DOHH2 (cell line): ENCODE results near the gene SH3TC2.

ENCODE experiments used
- H3F3A ChIP-seq: fragments of 200-600 bp; sonication (generic), shearing (Covaris generic); 2 replicates; pipeline ENCODE4 v1.6.0; 2016; ENCODE audit warnings: antibody characterized with exemption, mild to moderate bottlenecking; ENCODE audit not compliant: control insufficient read depth, insufficient read depth
- H3K27ac ChIP-seq: fragments of 200-600 bp; sonication (generic); 2 replicates; pipeline ENCODE4 v1.5.1; 2014; ENCODE audit warnings: low read depth, mild to moderate bottlenecking, low read length, moderate library complexity
- H3K27me3 ChIP-seq: fragments of 200-600 bp; sonication (generic); 2 replicates; pipeline ENCODE4 v1.6.1; 2014; ENCODE audit warnings: mild to moderate bottlenecking, low read length, mixed read lengths; ENCODE audit not compliant: control insufficient read depth
- H3K36me3 ChIP-seq: fragments of 200-600 bp; sonication (generic); 2 replicates; pipeline ENCODE4 v1.6.1; 2014; ENCODE audit warnings: mild to moderate bottlenecking, low read length, moderate library complexity, mixed read lengths; ENCODE audit not compliant: control insufficient read depth
- H3K4me1 ChIP-seq: fragments of 200-600 bp; sonication (generic); 2 replicates; pipeline ENCODE4 v1.6.1; 2014; ENCODE audit warnings: mild to moderate bottlenecking, low read length, mixed read lengths; ENCODE audit not compliant: control insufficient read depth
- H3K4me2 ChIP-seq: fragments of 200-600 bp; sonication (generic); 2 replicates; pipeline ENCODE4 v1.6.0; 2014; ENCODE audit warnings: mild to moderate bottlenecking, low read length, moderate library complexity
- H3K4me3 ChIP-seq: fragments of 200-600 bp; sonication (generic); 2 replicates; pipeline ENCODE4 v1.5.1; 2014; ENCODE audit warnings: mild to moderate bottlenecking, low read length, mixed read lengths
- H3K79me2 ChIP-seq: fragments of 200-600 bp; sonication (generic); 2 replicates; pipeline ENCODE4 v1.6.1; 2014; ENCODE audit warnings: mild to moderate bottlenecking, low read length, mixed read lengths; ENCODE audit not compliant: control insufficient read depth
- H3K9me2 ChIP-seq: fragments of 200-600 bp; sonication (generic); replicated peaks from 2 replicates; pipeline ENCODE4 v1.6.1; 2014; ENCODE audit warnings: mild to moderate bottlenecking, low read length, mixed read lengths; ENCODE audit not compliant: control insufficient read depth
- H3K9me3 ChIP-seq: fragments of 200-600 bp; sonication (generic); 2 replicates; pipeline ENCODE4 v1.6.1; 2014; ENCODE audit warnings: antibody characterized with exemption, low read length, mixed read lengths; ENCODE audit not compliant: control insufficient read depth, insufficient read depth
- H4K20me1 ChIP-seq: fragments of 200-600 bp; sonication (generic); 2 replicates; pipeline ENCODE4 v1.6.0; 2014; ENCODE audit warnings: low read depth, mild to moderate bottlenecking, antibody characterized with exemption, low read length, moderate library complexity; ENCODE audit not compliant: control insufficient read depth, insufficient read depth
- EZH2phosphoT487 ChIP-seq: fragments of 200-600 bp; sonication (generic); IDR thresholded peaks from 2 replicates; pipeline ENCODE4 v1.6.1; 2017; ENCODE audit warnings: borderline replicate concordance, mild to moderate bottlenecking, antibody characterized with exemption, low read length, moderate library complexity, mixed read lengths
- TF ChIP-seq, protein P1 (sequence below): fragments of 200-600 bp; sonication (generic); IDR thresholded peaks from one replicate; pipeline ENCODE4 v1.5.1; 2014; ENCODE audit warnings: antibody characterized with exemption, mild to moderate bottlenecking, low read depth, low read length; ENCODE audit not compliant: poor library complexity, severe bottlenecking

Gene SH3TC2

DNA sequence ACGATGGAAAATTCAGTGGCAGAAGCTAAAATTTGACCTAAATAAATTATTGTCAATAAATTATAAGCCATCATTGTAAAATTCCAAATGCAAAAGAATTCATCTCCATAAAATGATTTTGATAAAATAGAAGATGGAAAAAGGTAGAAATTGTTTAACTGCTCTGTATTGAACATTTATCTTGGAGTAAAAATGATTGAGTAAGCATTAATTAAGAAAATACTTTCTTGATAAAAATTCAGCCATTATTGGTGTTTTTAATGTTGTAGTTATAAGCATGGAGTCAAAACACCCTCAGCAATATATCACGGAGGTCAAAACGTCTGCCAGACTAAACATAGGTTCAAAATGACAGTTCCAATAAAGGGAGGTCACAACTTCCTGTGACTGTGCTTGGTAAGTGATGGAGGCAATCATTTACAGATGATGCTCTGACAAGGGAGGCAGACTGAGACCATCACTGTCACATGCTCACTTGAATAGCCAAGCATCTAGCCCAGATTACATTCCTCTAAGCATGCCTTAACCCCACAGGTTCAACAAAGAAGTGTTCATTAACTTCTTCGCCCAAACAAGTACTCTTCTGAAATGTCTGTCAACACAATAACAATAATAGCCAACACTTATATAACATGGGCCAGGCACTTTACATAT lies 69.5 kb downstream of the SH3TC2 start:
- Histone ChIP-seq H3K27me3 (peaks cover 14% of the 10 kb centered on the region; the same call in 1 of the 2 replicates), H3K36me3 (no peaks in the 10 kb centered on the region), H3K9me3 (no peaks in the 10 kb centered on the region), H4K20me1 (no peaks in the 10 kb centered on the region), H3K4me1 (no peaks in the 10 kb centered on the region), H3K79me2 (no peaks in the 10 kb centered on the region), H3F3A (no peaks in the 10 kb centered on the region), H3K4me3 (no peak overlapping the region), H3K9me2 (no peaks in the 10 kb centered on the region), H3K4me2 (no peak overlapping the region), H3K27ac (no peak overlapping the region)
- TF ChIP-seq, protein P1, sequence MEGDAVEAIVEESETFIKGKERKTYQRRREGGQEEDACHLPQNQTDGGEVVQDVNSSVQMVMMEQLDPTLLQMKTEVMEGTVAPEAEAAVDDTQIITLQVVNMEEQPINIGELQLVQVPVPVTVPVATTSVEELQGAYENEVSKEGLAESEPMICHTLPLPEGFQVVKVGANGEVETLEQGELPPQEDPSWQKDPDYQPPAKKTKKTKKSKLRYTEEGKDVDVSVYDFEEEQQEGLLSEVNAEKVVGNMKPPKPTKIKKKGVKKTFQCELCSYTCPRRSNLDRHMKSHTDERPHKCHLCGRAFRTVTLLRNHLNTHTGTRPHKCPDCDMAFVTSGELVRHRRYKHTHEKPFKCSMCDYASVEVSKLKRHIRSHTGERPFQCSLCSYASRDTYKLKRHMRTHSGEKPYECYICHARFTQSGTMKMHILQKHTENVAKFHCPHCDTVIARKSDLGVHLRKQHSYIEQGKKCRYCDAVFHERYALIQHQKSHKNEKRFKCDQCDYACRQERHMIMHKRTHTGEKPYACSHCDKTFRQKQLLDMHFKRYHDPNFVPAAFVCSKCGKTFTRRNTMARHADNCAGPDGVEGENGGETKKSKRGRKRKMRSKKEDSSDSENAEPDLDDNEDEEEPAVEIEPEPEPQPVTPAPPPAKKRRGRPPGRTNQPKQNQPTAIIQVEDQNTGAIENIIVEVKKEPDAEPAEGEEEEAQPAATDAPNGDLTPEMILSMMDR = no peak
- no peak for TF ChIP-seq EZH2phosphoT487

GRCh38 chr5:148992265-148992664 lies 70.6 kb downstream of the SH3TC2 start:
- Histone ChIP-seq H3F3A (no peaks in the 10 kb centered on the region), H3K9me2 (no peaks in the 10 kb centered on the region), H3K36me3 (no peaks in the 10 kb centered on the region), H3K27ac (no peak overlapping the region), H4K20me1 (no peaks in the 10 kb centered on the region), H3K27me3 (peaks cover 12% of the 10 kb centered on the region; the same call in 1 of the 2 replicates), H3K79me2 (no peaks in the 10 kb centered on the region), H3K4me2 (no peak overlapping the region), H3K4me1 (no peaks in the 10 kb centered on the region), H3K9me3 (no peaks in the 10 kb centered on the region), H3K4me3 (no peak overlapping the region)
- TF ChIP-seq, protein P1 = no peak
- no peak for TF ChIP-seq EZH2phosphoT487

- Histone ChIP-seq H3K4me2 (no peak overlapping the region), H3K9me3 (no peaks in the 10 kb centered on the region), H3K9me2 (no peaks in the 10 kb centered on the region), H4K20me1 (no peaks in the 10 kb centered on the region), H3F3A (no peaks in the 10 kb centered on the region), H3K36me3 (no peaks in the 10 kb centered on the region), H3K79me2 (no peaks in the 10 kb centered on the region), H3K4me3 (no peak overlapping the region), H3K4me1 (no peaks in the 10 kb centered on the region), H3K27ac (no peak overlapping the region), H3K27me3 (peaks cover 7% of the 10 kb centered on the region; the same call in 1 of the 2 replicates)
- no peak for TF ChIP-seq EZH2phosphoT487
- TF ChIP-seq, protein P1 = no peak
Measured at GRCh38 chr5:148991566-148991965, 71.3 kb downstream of the SH3TC2 start.
